DMS 273 (cell line): ENCODE measurements around the gene SLC9A6.
A peak's percentile ranks its signal among the peaks of the same experiment; 100 is the strongest.
"Not testable (repeated sequence)": the region's sequence is repeated elsewhere in the genome, so short reads cannot be mapped to it uniquely, and the experiment has no call there.

Source experiments
- DNase-seq: peaks from one replicate; lab custom pipeline; 2025; ENCODE audit not compliant: unreplicated experiment; lab: John Stamatoyannopoulos, UW

SLC9A6 gene

DNA sequence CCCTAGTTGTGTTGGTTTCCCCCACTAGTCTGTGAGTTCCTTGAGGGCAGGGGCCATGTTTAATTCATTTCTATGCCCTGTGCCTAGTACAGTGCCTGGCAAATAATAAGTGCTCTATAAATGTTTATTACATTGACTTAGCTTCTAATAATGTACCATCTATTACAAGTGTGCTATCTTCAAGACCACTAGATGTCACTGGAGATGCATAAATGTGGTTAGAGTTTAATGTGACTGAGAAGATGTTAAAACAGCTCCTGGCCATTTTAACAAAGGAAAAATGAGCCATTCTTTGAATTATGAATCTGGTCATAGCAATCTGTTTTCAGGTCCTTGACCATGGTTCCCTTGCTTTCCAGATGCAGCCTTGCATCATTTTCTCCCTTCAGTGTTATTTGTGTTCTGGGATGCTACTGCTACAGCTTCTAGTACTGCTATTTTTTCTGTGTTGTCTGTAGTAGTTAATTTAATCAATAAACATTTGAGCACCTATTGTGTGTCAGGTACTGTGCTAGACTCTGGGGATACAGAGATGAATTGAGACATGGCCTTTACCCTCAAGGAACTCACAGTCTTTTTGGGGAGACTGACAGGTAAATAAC, 43.2 kb downstream of the SLC9A6 start:
- peak; percentile 85 for DNase-seq

- DNase-seq = no peak
These were observed 44.5 kb downstream of the SLC9A6 start for GRCh38 chrX:136029766-136030165.

DNA sequence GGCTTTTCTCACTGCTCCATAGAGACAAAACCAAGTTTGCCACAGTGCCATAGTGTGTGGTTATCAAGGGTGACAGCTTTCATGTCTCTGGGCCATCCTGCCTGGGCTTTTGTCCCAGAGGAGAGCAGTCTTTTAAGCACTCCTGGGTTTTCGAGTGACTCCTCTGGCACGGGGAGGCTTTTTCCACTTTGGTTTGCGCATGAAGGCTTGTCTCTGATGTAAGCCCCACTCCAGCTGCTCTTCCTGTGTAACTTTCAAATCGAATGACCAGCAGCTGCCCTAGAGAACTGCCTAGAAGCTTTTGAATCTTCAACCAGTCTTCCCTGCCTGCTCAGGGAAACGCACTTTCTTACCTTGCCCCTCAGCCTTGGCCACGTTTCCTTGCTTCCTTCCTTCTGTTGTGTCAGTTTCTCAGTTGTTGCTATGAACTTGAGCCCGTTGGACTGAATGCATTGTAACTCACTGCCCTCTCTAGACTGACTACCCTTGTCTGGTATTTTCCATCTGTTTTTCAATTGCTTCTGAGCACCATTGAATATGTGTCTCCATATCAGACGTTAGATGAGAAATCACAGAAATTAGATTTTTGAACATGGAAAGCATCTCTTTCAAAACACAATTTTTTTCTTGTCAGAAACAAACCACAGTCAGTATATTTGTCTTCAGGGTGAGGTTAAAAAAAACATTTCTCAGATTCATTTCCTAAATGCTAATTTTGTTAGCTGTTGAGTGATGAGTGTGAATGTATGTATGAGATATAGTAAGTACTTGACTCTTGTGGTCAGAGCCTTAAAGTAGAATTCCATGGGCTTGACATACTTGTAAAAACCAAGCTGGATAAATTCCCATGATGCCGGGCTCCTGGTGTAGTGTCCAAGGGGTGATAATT, 45.3 kb downstream of the SLC9A6 start:
- DNase-seq = no peak

- DNase-seq = no peak
These were observed 46.4 kb downstream of the SLC9A6 start for GRCh38 chrX:136031626-136032025.

DNA sequence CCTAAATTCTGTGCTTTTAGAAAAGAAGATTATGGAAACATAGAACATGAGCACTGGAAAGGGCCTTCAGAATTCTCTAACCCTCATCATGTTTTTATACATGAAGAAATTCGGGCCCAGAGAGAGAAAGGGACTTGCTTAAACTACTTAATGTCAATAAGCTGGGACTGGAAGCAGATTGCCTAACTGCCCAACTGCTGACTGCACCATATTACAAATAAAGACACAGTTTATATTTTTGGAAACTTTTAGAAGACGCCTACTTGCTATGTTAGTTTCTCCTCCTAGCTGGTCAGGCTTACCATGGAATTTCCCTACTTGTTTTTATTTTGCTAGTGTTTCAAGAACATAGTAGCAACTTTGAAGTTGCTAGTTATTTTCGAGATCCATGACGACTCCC, 47.1 kb downstream of the SLC9A6 start:
- no peak for DNase-seq

GRCh38 chrX:136034668-136035067, 49.4 kb downstream of the SLC9A6 start:
- DNase-seq = no peak

- no peak for DNase-seq
These were observed 50.4 kb downstream of the SLC9A6 start for GRCh38 chrX:136035663-136036062.

- DNase-seq = no peak
These were observed 54.2 kb downstream of the SLC9A6 start for GRCh38 chrX:136039485-136039884.

GRCh38 chrX:136039968-136040367, 54.7 kb downstream of the SLC9A6 start:
- DNase-seq = no peak

DNA sequence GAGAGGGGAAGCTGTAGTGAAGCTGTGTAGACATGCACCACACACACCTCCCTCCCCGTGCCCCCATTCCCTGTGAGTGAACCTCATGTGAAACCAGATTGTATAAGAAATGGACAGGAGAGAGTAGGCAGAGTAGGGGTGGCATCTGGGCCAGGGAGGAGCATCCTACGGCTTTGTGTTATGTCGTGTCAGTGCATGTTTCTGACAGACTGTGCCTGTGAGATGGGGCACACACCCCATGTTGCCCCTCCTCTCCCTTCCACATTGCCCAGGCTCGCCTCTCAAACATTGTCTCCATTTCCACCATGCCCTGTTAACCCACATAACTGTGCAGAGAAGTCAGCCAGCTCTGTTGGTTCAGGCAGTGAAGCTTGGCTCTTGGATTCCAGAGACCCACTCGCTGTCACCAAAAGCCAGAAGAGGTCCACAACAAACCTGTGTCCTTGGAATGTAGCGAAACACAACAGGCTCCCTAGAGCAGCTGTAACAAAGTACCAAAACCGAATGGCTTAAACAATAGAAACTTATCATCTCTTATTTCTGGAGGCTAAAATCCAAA, 56.1 kb downstream of the SLC9A6 start:
- no peak for DNase-seq

- no peak for DNase-seq
These were observed 59.8 kb downstream of the SLC9A6 start for GRCh38 chrX:136045008-136045407.

- DNase-seq = no peak
These were observed 61.2 kb downstream of the SLC9A6 start for GRCh38 chrX:136046295-136047015.

GRCh38 chrX:136047016-136047642, 61.9 kb downstream of the SLC9A6 start:
- DNase-seq = no peak

DNA sequence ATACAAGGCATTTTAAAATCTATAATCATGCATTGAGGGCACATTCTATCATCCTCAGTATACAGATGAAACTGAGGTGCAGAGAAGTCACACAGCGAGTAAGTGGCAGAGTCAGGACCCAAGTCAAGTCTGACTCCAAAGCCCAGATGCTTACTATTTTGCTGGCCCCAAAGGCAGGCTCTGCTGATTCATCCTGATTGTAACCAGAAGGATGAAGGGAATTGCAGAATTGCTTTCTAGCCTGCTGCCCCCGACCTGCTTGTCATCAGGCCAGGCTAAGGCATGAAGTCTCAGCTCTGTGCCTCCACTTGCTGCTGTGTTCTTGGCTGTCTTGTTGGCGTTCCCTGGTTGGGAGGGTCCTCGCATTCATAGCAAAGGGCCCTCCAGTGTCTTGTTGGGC, 62.7 kb downstream of the SLC9A6 start:
- no peak for DNase-seq

GRCh38 chrX:136048446-136048845, 63.2 kb downstream of the SLC9A6 start:
- DNase-seq = no peak

GRCh38 chrX:136049608-136050007, 64.4 kb downstream of the SLC9A6 start:
- no peak for DNase-seq

DNA sequence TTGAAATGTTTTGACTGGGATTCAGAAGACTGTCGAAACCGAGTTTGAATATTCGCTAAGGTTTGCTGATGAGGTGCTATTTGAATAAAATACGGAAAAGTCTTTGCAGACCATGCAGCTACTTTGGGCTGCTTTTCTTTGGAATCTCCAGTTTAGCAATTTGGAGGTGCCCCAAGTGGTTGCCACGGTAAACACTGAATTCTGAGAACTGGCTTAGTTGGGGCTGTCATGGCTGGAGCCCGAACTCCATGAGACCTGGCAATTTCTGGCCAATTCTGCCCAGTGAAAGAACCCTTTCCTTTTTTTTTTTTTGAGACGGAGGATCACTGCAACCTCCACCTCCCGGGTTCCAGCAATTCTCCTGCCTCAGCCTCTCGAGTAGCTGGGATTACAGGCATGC, 65.6 kb downstream of the SLC9A6 start:
- not testable (repeated sequence) for DNase-seq

- no peak for DNase-seq
These were observed 66.4 kb downstream of the SLC9A6 start for GRCh38 chrX:136051611-136052010.

- peak; percentile 17 for DNase-seq
These were observed 70.5 kb downstream of the SLC9A6 start for GRCh38 chrX:136055651-136056221.

- DNase-seq = no peak
These were observed 72.3 kb downstream of the SLC9A6 start for GRCh38 chrX:136057567-136057966.

DNA sequence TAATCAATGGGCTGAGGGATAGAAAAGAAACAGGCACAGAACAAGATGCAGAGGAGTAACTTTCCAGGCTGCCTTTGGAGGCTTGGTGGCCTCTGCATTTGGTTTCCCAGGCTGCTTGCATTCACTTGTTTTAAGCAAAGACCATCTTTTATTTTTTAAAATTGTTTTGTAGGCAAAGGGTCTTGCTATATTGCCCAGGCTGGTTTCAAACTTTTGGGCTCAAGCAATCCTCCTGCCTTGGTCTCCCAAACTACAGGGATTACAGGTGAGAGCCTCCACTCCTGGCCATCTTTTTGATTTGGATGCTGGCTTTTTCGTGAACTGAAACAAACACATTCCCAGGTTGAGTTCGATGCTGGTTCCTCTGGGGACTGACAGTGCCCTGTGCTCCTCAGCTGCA, 74.1 kb downstream of the SLC9A6 start:
- DNase-seq = no peak
